HepG2 (cell line): ENCODE results near the gene DUSP9. TPM values are rescaled to one million over a fixed set of nuclear protein-coding genes. Genes with fewer than 3 reads are reported as not detected.

Experiments
- E2F2 ChIP-seq: sonication (generic); formaldehyde crosslinking; IDR thresholded peaks from 2 replicates; pipeline ENCODE4 v1.4.0; 2020; ENCODE audit warnings: missing genetic modification reagents, borderline replicate concordance
- ZKSCAN8 ChIP-seq: IDR thresholded peaks from 2 replicates; pipeline ENCODE4 v1.6.1; 2016; ENCODE audit warnings: borderline replicate concordance, missing genetic modification reagents, missing compliant biosample characterization
- ZNF143 ChIP-seq: sonication (generic); formaldehyde crosslinking; IDR thresholded peaks from 2 replicates; pipeline ENCODE4 v1.4.0; 2020; ENCODE audit warnings: missing genetic modification reagents
- ZNF512B ChIP-seq: sonication (generic); formaldehyde crosslinking; IDR thresholded peaks from 2 replicates; pipeline ENCODE4 v1.5.1; 2020; ENCODE audit warnings: missing genetic modification reagents, mild to moderate bottlenecking, borderline replicate concordance
- polyA plus RNA-seq, 8 experiments: library from polyadenylated mRNA; depleted of rRNA in 3 of 8; stranded (reverse) in 7 of 8; unstranded in 1 of 8; fragments of >200 nt; fragmentation: Illumina TruSeq in 4 of 8; extraction: Trizol in 4 of 8; gene quantifications; 2 replicates each; pipeline versions ENCODE4 v1.2.1 to v1.2.3, GENCODE V29; 2011 to 2016; ENCODE audit warnings: low read depth in 4 of 8, missing spikeins in 1 of 8, mixed read lengths in 1 of 8; ENCODE audit not compliant: insufficient read depth in 1 of 8
- total RNA-seq, 5 experiments: library from RNA; depleted of rRNA; stranded (reverse); fragments of >200 nt; fragmentation: Illumina TruSeq; extraction: Trizol; gene quantifications; 2 replicates each; pipeline ENCODE4 v1.2.3, GENCODE V29; 2016; ENCODE audit warnings: low read depth in 1 of 5
- TF ChIP-seq, protein P1 (sequence below): sonication (generic); formaldehyde crosslinking; IDR thresholded peaks from 2 replicates; pipeline ENCODE4 v1.5.1; 2020; ENCODE audit warnings: missing genetic modification reagents, mild to moderate bottlenecking, borderline replicate concordance

DUSP9 gene
- total and polyA plus RNA-seq, 2 of the 13 experiments (the other 11 are each of a cell fraction or from before 2014, with no cell fraction given), result 235 to 435 TPM

DNA sequence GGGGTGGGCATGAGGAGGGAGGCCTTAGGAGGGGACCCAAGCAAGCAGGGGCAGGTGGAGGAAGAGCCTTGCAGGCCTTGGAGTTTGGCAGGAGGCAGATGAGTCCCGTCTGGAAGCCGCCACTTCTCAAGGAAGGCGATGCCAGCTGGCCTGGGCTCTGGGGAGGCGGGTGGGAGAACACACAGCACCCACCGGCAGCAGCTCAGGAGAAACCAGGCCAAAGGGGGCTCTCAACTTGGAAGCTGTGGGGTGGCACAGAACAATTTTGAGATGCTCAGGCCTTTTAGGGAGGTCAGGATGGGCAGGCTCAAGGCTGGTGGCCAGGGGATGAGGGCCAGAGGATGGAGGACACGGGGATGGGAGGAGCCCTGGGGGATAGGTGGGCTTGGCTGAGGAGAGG lies 11.6 kb upstream of the DUSP9 start (continued):
- TF ChIP-seq E2F2 (CRISPR knock-in tag) (no peak), ZNF143 (CRISPR knock-in tag) (no peak), ZKSCAN8 (no peak), ZNF512B (CRISPR knock-in tag) (no peak)
- TF ChIP-seq, protein P1, sequence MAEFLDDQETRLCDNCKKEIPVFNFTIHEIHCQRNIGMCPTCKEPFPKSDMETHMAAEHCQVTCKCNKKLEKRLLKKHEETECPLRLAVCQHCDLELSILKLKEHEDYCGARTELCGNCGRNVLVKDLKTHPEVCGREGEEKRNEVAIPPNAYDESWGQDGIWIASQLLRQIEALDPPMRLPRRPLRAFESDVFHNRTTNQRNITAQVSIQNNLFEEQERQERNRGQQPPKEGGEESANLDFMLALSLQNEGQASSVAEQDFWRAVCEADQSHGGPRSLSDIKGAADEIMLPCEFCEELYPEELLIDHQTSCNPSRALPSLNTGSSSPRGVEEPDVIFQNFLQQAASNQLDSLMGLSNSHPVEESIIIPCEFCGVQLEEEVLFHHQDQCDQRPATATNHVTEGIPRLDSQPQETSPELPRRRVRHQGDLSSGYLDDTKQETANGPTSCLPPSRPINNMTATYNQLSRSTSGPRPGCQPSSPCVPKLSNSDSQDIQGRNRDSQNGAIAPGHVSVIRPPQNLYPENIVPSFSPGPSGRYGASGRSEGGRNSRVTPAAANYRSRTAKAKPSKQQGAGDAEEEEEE (CRISPR knock-in tag), result no peak
- TF ChIP-seq, all 625 proteins: peak for 0
